Middle frontal gyrus (tissue), 1 donor: ENCODE results near the gene C1QTNF8.

Experiments used
- DNase-seq: peaks from one replicate; pipeline ENCODE4 v3.0.0-alpha.2; 2015; ENCODE audit warnings: low spot score; ENCODE audit errors: extremely low spot score

Gene C1QTNF8, protein sequence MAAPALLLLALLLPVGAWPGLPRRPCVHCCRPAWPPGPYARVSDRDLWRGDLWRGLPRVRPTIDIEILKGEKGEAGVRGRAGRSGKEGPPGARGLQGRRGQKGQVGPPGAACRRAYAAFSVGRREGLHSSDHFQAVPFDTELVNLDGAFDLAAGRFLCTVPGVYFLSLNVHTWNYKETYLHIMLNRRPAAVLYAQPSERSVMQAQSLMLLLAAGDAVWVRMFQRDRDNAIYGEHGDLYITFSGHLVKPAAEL

DNA sequence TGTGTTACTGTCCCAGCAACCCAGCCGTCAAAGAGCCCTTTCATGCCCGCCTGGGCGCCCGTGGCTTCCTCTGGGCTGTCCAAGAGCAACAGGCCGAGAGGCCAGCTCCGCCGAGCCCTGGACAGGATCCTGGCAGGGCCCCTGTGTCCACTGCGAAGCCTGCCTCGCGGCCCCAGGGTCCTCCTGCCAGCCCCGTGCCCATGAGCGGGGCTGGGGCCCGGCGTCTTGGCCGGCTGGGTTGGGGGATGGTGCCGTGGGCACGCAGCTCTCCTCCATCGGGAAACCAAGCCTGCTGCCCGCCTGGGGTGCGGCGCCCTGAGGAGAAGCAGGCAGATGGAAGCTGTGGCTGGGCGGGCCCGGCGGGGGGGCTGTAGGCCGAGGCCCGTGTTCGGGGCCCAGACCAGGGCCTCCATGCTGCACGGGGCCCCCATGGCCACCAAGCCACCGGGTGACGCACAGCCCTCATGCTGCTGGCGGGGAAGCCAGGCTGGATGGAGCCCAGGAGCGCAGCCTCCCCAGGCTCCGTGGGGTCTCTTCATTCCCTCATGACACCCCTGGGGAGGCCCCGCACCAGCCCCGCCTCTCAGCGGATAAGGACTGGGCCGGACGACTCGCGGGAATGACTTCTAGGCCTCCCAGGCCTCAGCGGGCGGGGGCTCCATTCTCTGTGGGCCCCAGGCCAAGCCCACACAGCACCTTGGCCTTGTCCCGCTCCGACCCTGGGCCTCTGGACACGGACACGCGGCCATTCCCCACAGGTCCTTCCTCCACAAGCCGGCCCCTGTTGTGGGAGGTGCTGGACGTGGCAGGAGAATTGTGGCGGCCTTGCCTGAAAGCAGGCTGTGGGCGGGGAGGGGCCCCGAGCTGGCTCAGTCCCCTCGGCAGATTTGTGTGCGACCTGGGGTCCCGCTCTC, at the start of gene C1QTNF8:
TSS of gene C1QTNF8 (minus strand) at position 76 of the 914 bp plus-strand sequence. CDS start 1,322 bp downstream, outside the sequence.
- no peak for DNase-seq

DNA sequence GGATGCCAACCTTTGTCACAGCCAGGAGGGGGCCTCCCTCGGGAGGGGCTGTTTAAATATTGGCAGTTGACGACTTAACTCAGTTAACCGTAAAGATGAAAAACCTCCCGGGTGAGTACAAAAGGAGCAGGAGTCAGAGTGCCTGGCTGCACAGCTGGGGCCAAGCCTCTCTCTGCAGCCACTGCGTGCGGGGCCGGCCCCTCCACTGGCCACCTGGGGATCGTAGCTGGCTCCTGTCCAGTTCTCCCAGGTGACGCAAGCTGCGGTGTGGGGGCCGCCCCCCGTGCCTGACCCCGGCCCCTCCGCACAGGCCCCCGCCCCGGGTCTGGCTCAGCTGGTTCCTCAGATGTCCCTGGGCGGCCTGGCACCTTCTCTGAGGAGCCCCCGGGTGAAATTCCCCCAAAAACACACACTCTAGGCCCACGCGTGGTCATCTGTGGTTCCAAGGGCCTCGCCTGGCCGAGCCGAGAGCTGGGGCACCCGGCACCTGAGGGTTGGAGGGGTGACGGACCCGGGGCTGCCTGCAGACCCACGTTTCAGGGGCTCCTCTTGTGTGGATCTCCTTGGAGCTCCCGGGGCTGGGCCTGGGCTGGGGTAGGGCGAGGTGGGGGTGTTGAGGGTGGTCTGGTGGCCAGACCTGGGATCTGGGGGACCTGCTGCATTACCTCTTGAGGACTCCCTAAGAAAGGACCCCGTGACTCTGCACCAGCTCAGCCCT, 49.5 kb upstream of the C1QTNF8 start:
- DNase-seq = no peak

DNA sequence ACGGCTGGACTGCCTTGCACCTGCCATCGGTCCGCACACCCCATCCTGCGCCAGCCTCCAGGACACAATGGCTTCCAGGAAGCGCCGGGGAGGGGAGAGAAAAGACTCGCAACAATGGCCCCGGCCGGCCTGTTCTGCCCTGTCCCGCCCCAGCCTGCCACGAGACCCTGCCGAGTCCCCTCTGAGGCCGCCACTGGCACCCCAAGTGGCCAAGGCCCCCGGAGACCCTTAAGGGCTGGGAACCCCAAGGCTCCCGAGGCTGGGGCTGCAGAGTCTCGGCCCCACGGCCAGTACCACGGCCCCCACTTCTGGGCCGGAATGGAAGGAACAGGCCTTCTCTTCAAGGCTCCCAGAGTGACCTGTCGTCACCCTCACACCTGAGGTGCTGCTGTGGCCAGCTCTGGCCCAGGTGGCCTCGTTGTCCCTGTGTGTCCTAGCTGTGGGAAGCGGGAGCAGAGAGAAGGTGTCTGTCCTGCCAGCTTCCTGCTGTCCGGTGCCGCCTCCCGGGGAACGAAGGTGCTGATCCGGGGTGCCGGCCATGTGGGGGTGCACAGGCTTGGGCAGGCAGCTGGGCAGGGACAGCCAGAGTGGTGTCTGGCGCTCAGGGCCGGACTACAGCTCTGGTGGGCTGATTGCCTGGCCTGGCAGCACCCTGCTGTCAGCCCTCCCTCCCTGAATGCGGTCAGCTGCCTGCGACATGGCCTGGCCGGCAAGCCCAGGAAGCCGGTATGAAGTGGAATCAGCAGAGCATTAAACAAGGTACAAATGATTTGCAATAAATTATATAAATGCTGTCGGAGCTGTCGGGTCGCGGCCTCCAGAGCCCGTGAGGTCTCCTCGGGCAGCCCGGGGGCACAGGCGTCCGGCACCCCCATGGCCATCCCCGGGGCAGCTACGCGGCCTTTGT, 48.7 kb upstream of the C1QTNF8 start:
- DNase-seq = no peak

DNA sequence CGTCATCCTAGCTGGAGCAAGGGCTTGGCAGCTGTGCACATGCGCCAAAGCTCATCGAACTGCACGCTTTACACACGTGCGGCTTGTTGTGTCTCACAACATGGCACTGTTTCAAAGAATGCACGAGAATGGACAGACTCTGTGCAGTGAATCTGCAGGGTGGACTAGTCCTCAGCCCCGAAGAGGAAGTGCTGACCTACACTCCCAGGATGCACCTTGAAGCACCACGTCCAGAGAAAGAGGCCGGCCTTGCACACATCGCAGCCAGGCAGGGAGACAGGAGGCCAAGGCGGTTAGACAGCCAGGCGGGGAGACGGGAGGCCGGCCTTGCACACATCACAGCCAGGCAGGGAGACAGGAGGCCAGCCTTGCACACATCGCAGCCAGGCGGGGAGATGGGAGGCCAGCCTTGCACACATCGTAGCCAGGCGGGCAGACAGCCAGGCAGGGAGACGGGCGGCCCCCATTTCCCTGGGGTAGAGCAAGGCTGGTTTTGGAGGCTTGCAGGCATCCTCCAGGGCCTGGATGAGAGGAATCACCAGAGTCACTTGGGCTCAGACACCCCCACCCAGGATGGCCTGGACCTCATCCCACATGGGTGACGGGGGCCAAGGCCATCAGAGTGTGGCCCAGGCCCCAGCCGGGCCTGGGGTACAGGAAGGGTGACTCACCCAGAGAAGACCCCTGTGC, 47.9 kb upstream of the C1QTNF8 start:
- no peak for DNase-seq

DNA sequence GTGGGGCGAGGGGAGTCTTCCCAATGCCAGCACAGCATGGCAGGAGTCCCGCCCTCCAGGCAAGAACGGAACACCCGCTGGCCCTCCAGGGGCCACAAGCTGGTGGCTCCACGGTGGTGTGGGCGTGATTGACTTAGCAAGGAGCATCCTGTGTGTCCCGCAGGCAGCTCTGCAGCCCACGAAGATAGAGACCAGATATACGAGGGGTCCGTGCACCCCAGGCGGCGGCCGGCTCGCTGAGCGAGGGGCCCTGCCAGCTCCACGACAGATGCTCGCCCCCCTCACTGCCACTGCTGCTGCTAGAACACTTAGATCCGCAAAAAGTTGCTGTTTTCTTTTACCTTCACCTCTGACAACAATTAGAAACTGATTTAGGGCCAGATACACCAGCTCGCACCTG, 46.9 kb upstream of the C1QTNF8 start:
- DNase-seq = no peak

DNA sequence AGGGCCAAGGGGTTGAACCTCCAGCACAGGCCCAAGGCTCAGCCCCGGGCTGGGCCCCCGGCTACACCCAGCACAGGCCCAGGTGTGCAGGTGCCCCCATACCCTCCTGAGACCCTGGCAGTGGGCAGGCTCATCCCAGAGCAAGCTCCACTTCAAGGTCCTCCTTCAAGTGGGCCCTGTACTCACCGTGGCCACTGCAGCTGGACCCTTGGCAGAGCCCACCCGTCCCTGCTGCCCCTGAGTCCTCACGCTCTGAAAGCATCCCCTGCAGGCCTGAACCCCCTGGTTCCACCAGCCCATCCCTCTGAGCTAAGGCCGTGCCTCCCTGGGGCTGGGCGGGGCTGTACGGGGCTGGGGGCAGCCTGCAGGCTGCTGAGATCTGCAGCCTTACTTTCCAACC, 45.7 kb upstream of the C1QTNF8 start:
- no peak for DNase-seq

DNA sequence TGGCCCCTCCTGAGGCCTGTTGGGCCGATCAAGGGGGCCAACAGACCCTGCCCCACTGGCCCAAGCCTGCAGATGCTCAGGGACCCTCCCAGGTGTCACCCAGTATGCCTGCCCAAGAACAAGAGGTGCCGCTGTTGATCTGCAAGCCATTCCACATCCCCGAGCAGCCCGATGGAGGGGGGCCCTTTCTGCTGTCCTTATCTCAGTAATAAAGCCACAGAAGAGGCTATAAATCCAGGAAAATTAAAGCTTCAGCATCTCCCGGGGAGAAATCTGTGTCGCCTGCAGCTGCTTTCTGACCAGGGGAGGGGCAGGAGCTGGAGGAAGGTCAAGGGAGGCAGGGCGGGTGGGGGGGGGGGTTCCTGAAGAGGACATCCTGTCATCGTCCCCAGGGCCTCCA, 45.1 kb upstream of the C1QTNF8 start:
- no peak for DNase-seq

DNA sequence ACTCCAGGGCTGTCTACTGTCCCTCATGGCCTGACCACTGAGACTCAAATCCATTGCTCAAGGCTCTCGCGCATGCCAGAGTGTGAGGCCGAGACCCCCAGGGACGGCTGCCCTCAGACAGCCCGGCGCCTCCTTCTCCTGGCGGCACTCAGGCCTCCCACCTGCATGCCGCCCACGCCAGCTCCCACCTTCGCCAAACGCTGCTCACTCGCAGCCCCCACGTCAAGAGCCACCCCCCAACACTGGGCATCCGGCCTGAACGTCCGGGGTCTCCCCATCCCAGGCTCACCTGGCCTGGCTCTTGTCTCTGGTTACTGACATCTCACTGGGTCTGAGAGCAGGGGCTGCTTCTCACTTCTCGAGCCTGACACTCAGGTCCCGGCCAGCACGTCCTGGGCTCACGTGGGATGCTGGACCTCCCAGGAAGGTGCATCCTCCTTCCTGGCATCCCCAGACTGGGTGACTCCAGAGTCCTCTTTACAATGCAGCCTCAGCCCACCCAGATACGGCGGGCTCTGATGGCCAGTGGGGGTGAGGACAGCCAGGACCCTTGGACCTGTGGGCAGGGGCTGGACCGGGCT, 44.6 kb upstream of the C1QTNF8 start:
- DNase-seq = no peak

DNA sequence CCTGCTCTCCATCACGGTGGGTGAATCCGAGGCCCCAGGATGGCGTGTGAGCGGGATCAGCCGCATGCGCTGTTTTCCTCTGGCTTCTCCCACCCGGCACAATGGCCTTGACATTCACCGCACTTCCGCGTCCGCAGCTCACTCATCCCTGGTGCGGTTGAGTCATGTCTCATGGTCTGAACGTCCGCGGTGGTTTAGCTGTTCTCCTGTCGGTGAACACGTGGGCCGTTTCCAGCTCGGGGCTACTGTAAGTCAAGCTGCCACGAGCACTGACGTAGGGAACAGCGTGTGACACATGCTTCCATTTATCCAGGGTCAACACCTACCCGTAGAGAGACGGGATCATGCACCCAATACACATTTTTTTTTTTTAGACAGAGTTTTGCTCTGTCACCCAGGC, 41.6 kb upstream of the C1QTNF8 start:
- no peak for DNase-seq

DNA sequence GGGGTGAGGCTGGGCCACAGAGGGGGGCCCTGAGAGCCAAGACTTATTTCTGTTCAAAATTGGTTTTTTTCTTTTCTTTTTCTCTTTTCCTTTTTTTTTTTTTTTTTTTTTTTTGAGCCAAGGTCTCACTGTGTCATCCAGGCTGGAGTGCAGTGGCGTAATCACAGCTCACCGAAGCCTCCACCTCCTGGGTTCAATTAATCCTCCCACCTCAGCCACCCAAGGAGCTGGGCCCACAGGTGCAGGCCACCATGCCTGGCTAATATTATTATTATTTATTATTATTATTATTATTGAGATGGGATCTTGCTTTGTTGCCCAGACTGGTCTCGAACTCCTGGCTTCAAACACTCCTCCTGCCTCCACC, 39.4 kb upstream of the C1QTNF8 start:
- DNase-seq = no peak

DNA sequence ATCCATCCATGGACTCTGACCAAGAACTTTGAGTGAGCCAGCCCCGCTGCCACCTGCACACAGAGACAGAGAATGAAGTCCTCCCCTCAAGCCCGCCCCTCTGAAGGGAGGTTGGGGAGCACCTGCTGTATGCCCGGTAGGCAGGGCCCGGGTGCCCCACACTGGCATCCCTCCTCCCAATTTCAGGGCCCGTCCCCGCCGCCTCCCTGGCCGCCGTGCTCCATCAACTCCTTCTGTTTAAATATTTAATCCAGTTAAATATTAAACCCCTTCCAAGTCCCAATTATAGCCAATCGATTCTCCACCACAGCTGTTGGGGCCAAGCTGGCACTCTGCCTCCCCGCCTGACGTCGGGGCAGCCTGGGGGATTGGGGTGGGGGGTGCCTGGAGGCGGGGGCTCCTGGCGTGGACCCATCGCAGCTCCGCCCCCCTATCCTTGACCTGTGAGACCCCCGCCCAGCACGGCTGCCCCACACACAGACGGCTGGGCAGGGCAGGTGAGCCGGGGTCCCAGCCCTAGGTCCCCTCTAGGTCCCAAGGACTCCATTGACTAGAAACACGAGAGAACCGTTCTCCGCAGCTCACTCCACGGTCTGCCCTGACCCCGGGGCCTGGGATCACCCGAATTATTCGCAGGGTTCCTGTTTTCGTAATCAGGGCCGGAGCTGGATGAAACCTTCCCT, 38.9 kb upstream of the C1QTNF8 start:
- DNase-seq = no peak

DNA sequence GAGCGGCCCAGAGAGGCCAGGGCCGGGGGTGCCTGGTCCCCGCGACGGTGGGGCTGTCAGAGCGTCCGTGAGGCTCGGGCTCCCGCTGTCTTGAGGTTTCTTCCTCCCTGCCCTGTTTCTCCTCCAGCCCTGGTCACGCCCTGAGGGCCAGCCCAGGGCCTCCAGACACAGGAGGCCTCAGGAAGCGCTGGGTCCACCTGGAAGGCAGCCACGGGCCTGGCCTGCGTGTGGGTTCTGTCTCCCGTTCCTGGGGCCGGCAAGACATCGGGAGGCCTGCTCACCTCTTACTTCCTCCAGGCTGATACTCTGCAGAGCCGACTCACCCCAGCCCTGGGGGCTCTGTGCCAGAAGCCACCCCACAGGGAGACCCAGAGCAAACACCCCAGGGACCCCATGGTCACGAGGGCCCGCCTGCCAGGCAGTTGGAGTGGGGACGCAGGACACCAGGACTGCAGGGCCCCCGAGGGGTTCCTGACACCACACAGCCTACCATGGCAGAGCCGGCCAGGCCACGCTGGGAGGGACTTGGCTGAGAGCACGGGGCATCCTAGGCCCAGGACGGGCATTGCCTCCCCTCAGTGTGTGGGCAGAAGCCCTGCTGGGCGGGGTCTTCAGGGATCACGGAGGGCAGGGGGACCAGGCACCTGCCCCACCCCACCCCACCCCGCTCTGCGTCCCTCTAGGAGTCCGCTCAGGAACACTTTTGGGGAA, 37.9 kb upstream of the C1QTNF8 start:
- DNase-seq = no peak

DNA sequence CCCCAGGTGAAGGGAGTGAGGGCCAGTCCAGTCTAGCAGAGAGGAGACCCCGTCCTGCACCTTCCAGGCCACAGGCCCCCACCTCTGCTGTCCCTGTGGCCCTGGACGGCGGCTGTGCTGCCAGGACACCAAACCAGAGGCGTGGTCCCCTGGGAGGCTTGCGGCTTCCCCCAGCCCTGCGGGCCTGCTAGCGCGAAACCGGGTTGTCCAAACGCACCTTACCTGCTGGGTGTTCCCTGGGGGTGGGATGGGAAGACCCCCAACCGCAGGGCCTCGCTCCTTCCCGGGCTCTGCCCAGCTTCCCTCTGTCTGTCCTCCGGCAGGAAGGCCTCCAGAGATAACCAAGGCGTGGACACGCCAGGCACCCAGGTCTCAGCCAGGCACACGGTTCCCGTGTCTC, 37.2 kb upstream of the C1QTNF8 start:
- DNase-seq = no peak

DNA sequence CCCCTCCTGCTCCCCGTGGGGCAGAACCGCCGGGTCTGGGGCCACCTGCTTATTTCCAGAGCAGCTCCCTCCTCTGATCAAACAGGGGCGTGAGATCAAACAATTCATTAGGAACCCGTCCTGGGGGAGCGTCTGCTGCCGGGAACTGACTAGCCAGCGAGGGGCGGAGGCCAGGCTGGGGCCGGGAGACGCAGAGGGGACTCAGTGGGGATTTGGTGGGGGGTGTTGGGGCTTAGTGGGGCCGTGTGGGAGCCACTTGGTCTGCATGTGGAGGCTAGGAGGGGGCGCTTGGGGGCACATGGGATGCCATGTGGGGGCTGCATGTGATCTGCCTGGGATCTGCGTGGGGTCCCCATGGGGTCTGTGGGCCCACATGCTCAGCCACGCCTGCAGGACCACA, 36.4 kb upstream of the C1QTNF8 start:
- DNase-seq = no peak

DNA sequence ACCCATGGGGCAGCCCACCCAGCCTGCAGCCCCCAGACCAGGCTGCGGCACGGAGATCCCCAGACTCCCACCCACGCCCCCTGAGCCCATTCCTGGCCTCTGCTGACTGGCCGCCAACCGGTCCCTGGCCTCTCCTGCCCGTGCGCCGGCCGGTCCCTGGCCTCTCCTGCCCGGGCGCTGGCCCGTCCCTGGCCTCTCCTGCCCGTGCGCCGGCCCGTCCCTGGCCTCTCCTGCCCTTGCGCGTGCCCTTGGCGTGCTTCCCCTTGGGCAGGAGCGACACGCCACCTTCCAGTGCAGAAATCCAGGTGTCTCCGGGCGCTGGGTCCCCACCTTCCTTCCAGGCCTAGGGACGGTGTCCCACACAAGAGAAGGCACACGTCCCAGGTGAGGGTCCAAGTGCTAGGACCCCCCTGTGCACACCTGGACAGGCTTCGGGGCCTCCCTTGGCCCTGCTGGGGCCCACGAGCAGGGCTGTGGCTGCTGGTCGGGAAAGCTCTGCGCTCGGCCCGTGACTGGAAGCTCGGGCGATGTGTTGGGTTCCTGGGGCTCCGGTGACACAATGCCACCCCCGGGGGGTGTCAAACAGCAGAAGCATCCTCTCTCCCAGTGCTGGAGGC, 35.4 kb upstream of the C1QTNF8 start:
- no peak for DNase-seq

DNA sequence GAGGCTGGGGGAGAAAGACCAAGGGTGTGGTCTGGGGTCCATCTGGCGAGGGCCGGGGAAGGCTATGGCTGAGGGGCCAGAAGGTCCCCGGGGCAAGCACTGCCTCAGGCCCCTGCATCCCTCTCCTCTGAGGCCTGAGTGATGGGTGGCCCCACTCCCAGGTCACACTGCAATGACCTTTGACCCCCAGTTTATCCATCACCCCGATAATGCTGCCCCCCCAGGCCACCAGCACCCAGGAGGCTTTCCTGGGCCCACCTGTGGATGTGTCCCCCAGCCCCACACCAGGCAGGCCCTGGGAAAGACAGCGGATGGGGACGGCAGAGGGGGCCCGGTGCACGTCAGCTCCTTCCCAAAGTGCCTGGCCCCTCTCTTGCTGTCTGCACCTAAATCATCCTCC, 34.3 kb upstream of the C1QTNF8 start:
- DNase-seq = no peak

DNA sequence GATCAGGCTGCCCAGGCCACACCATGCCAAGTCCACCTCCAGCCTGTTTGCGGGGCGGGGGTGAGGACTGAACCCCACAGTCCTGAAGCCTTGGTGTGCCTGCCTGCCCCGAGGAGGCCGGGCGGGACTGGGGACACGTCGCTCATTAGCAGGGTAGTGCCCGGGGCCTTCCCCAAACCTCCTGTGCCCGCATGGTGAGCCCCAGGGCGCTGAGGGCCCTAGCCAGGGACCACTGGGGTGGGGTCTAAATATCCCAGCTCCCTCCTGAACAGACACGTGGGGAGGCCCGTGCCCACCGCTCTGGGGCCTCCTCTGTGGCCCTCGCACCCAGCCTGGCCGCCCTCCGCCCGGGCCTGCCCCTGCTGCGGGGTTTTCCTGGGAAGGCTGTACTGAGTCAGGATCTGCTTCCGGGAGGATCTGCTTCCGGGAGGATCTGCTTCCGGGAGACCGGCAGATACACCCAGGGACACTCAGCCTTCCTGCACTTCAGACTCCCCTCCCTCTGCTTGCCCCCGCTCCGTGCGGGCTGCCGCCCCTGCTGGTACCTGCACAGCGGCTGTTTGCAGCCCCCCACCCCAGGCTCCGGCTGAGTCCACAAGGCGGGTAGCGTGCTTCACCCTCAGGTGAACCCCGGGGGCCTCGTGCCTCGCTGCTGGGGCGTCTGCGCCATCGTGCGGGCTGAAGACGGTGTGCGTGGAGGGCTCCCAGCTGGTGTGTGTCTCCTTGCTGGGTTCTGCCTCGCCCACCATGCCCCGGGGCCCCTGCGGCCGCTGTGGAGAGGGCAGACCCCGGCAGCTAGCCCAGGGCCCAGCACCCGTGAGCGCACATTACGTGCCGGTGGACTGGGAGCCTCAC, 33.3 kb upstream of the C1QTNF8 start:
- no peak for DNase-seq
